ENCODE data around the gene ING4.

DNA sequence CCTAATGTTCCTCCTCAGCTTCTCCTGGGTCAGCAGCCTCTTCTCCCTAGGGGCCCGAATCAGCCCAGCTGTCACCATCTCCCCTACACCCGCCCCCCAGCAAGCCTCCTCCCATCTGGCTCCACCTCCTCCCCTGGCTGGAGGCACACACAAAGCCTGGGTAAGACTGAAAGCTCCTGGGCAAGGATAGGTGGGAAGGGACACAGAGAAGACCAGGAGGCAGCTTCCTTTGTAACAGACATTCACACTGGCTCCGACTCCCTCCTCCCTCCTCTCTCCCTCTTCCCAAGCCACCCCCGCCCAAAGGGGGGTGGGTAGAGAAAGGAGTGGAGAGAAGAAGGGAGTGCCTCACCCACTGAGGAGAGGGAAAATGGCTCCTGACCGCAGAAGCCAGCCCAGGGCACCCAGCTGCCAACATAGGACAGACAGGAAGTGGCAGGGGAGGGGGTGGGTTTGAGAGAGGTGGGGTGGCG is 59.8 kb downstream of the ING4 start:
- TF ChIP-seq, protein P1, sequence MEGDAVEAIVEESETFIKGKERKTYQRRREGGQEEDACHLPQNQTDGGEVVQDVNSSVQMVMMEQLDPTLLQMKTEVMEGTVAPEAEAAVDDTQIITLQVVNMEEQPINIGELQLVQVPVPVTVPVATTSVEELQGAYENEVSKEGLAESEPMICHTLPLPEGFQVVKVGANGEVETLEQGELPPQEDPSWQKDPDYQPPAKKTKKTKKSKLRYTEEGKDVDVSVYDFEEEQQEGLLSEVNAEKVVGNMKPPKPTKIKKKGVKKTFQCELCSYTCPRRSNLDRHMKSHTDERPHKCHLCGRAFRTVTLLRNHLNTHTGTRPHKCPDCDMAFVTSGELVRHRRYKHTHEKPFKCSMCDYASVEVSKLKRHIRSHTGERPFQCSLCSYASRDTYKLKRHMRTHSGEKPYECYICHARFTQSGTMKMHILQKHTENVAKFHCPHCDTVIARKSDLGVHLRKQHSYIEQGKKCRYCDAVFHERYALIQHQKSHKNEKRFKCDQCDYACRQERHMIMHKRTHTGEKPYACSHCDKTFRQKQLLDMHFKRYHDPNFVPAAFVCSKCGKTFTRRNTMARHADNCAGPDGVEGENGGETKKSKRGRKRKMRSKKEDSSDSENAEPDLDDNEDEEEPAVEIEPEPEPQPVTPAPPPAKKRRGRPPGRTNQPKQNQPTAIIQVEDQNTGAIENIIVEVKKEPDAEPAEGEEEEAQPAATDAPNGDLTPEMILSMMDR (IDR thresholded peaks at IDR 0.05) = no peak
- no peak for TF ChIP-seq POLR2A (IDR thresholded peaks at IDR 0.05)
- TF ChIP-seq POLR2AphosphoS5 (IDR thresholded peaks at IDR 0.05) = no peak
- no peak for TF ChIP-seq EP300 (IDR thresholded peaks at IDR 0.05)

All from stomach (tissue), 4 donors.